HG03460 (cell line): ENCODE data around the gene ATP6V1B1.

Source experiments
- ATAC-seq: cut with Tn5 transposase; IDR thresholded peaks from one replicate; pipeline ENCODE4 v1.9.1; 2021; ENCODE audit not compliant: unreplicated experiment

Gene ATP6V1B1

GRCh38 chr2:70964596-70965386, 29.1 kb downstream of the ATP6V1B1 start:
- ATAC-seq, result peak; percentile 84

- no peak for ATAC-seq
Measured at GRCh38 chr2:70965506-70965905, 29.8 kb downstream of the ATP6V1B1 start.

- ATAC-seq, result no peak
Measured at GRCh38 chr2:70966681-70967080, 31.0 kb downstream of the ATP6V1B1 start.

GRCh38 chr2:70967189-70967588, 31.5 kb downstream of the ATP6V1B1 start:
- no peak for ATAC-seq

GRCh38 chr2:70974592-70974991, 38.9 kb downstream of the ATP6V1B1 start:
- ATAC-seq, result no peak

DNA sequence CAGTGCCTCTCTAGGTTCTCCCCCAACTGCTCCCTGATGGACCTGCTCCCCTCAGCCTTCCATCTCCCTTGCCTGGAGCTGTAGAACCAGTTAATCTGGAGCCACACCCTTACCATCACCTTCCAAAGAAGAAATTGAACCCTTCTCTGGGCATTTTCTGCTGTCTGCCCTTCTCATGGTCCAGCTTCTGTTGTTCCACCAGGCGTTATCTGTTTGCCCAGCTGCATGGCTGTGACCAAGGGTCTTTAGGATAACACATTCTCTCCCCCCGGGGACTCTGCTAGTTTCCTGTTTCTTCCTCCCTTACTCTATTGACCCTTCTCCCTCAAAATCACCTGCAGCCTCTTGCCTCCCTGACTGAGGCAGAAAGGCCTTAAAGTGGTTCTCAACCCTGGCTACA, 39.5 kb downstream of the ATP6V1B1 start:
- ATAC-seq, result no peak

GRCh38 chr2:70977605-70978205, 42.0 kb downstream of the ATP6V1B1 start:
- ATAC-seq, result no peak

- ATAC-seq, result no peak
Measured at GRCh38 chr2:70978341-70979179, 42.9 kb downstream of the ATP6V1B1 start, which contains the start of gene ANKRD53. Gene ANKRD53, plus strand, starts transcription at chr2:70978630. Its CDS starts 16 bp downstream, at chr2:70978646.

DNA sequence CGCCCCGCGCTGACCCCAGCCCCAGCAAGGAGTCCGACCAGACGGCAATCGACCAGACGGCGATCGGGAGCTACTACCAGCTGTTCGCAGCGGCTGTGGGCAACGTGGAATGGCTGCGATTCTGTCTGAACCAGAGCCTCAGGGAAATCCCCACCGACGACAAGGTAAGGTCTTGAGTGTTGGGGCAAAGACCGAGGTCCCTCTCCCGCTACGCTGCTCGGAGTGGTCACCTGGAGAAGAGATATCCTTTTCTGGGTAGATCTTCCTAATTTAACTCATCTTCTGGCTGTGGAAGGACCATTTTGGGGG, 43.4 kb downstream of the ATP6V1B1 start:
- ATAC-seq, result no peak

DNA sequence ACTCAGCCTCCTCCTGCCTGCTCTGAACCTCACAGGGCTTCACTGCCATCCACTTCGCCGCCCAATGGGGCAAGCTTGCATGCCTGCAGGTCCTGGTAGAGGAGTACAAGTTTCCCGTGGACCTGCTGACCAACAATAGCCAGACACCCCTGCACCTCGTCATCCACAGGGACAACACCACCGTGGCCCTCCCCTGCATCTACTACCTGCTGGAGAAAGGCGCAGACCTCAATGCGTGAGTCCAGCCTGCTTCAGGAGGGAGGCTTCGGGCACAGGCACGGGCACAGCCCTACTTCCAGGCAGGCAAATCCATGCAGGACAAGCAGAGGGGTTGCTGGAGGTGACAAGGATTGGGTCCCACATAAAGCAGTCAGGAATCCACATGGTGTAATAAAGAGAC, 43.9 kb downstream of the ATP6V1B1 start:
- ATAC-seq, result no peak

GRCh38 chr2:70981421-70981820, 45.7 kb downstream of the ATP6V1B1 start:
- ATAC-seq, result no peak

- ATAC-seq, result no peak
Measured at GRCh38 chr2:70981866-70982810, 46.4 kb downstream of the ATP6V1B1 start.

GRCh38 chr2:70982971-70983370, 47.3 kb downstream of the ATP6V1B1 start:
- ATAC-seq, result no peak

GRCh38 chr2:70983506-70984227, 48.0 kb downstream of the ATP6V1B1 start:
- no peak for ATAC-seq

DNA sequence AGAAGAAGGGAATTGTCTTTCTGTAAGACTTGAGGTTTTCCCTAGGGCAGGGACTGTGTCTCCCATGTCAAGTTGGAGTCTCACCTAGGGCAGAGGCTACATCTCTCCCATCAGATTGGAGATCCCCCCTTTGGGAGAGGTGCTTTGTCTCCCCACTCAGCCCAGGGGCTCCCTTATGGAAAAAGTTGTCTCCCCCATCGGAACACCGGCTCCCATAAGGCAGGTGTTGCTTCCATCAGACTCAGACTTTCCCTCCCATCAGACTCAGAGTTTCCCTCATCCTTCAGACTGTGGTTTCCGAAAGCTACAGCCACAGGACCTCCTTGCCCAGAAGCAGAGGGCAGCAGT, 48.5 kb downstream of the ATP6V1B1 start:
- no peak for ATAC-seq

GRCh38 chr2:70984576-70985282, 49.0 kb downstream of the ATP6V1B1 start:
- peak; percentile 97 for ATAC-seq

- no peak for ATAC-seq
Measured at GRCh38 chr2:70985283-70985688, 49.6 kb downstream of the ATP6V1B1 start.

- no peak for ATAC-seq
Measured at GRCh38 chr2:70985956-70986355, 50.3 kb downstream of the ATP6V1B1 start.

GRCh38 chr2:70986499-70987189, 50.9 kb downstream of the ATP6V1B1 start:
- ATAC-seq, result no peak
